K562 (cell line): ENCODE data around the gene FILIP1L. TPM values are rescaled to one million over a fixed set of nuclear protein-coding genes. Genes with fewer than 3 reads are reported as not detected.

ENCODE experiments used
- ATAC-seq: fragments of 200-7000 bp; cut with Tn5 transposase; 3 replicates; pipeline ENCODE4 v1.9.1; 2020; ENCODE audit warnings: moderate library complexity
- BruUV-seq: library from RNA; stranded (reverse); fragments of 400-500 nt; replicated peaks from 2 replicates; lab custom pipeline; 2021; lab: Mats Ljungman, UMichigan
- CTCF ChIA-PET: fragments of 300-600 bp; formaldehyde crosslinking; extraction: SDS; loops from one replicate; lab custom pipeline; 2021; ENCODE audit warnings: low intra/inter-chr PET ratio; lab: Yijun Ruan, JAX
- POLR2A ChIA-PET: fragments of 300-600, 350-650 bp; sonication (Branson Sonifier 250); formaldehyde crosslinking; extraction: SDS; loops from one replicate; lab custom pipeline; 2021; ENCODE audit warnings: antibody characterized with exemption, inconsistent platforms; lab: Yijun Ruan, JAX
- DNase-seq, 4 experiments: peaks; one replicate each; pipeline versions ENCODE4 v3.0.0 to v3.0.0-alpha.2; 2011 to 2018; ENCODE audit warnings: low spot score in 3 of 4, mixed read lengths in 3 of 4; ENCODE audit errors: extremely low read depth in 1 of 4
- FAIRE-seq: peaks from 2 replicates; lab custom pipeline; 2011; peaks lifted over from hg19 to GRCh38; lab: Jason Lieb, UNC
- H2AFZ ChIP-seq: 2 replicates; pipeline ENCODE4 v1.6.0; 2011; ENCODE audit warnings: low read depth, low read length, control low read depth, inconsistent platforms
- H3K27ac ChIP-seq: fragments of 200-600 bp; 3 replicates; pipeline ENCODE4 v1.8.0; 2011; ENCODE audit warnings: low read depth, mild to moderate bottlenecking, control low read depth, inconsistent platforms, low read length, moderate library complexity, mixed read lengths; ENCODE audit errors: extremely low read depth
- H3K27me3 ChIP-seq, 2 experiments: fragments of 300-600 bp in 1 of 2; 2 replicates in 1 of 2; 3 replicates in 1 of 2; pipeline versions ENCODE4 v1.6.0 to v1.8.0; 2011; ENCODE audit warnings: inconsistent platforms in 2 of 2, low read length in 2 of 2, mild to moderate bottlenecking in 1 of 2, mixed read lengths in 1 of 2, moderate library complexity in 1 of 2; ENCODE audit not compliant: control insufficient read depth in 2 of 2, insufficient read depth in 2 of 2
- H3K36me3 ChIP-seq: fragments of 300-600 bp; 3 replicates; pipeline ENCODE4 v1.8.0; 2011; ENCODE audit warnings: mild to moderate bottlenecking, low read length, inconsistent platforms; ENCODE audit not compliant: control insufficient read depth, insufficient read depth
- H3K4me1 ChIP-seq, 2 experiments: fragments of 200-600 bp in 1 of 2; replicated peaks in 1 of 2; 2 replicates in 1 of 2; 3 replicates in 1 of 2; pipeline versions ENCODE4 v1.5.1 to v1.8.0; 2011; ENCODE audit warnings: inconsistent platforms in 2 of 2, low read length in 2 of 2, mild to moderate bottlenecking in 1 of 2, mixed read lengths in 1 of 2, moderate library complexity in 1 of 2; ENCODE audit not compliant: control insufficient read depth in 2 of 2, insufficient read depth in 2 of 2
- H3K4me2 ChIP-seq: 2 replicates; pipeline ENCODE4 v1.6.1; 2011; ENCODE audit warnings: low read length, control low read depth, inconsistent platforms, mixed read lengths; ENCODE audit not compliant: insufficient read depth
- H3K4me3 ChIP-seq: fragments of 200-600 bp; sonication (generic), shearing (Covaris generic); 2 replicates; pipeline ENCODE4 v1.5.1; 2016; ENCODE audit warnings: control low read depth, inconsistent platforms
- H3K79me2 ChIP-seq: fragments of 200-600 bp; 3 replicates; pipeline ENCODE4 v1.8.0; 2011; ENCODE audit warnings: low read length, inconsistent platforms; ENCODE audit not compliant: control insufficient read depth, insufficient read depth
- H3K9ac ChIP-seq, 2 experiments: 2 replicates each; pipeline versions ENCODE4 v1.6.0 to v1.6.1; 2011; ENCODE audit warnings: low read depth in 2 of 2, low read length in 2 of 2, control low read depth in 1 of 2, inconsistent platforms in 1 of 2, mild to moderate bottlenecking in 1 of 2, mixed read lengths in 1 of 2; ENCODE audit not compliant: insufficient read depth in 1 of 2
- H3K9me1 ChIP-seq: one replicate; pipeline ENCODE4 v1.6.0; 2011; ENCODE audit warnings: inconsistent platforms, mild to moderate bottlenecking, low read length, moderate library complexity; ENCODE audit not compliant: control insufficient read depth, insufficient read depth
- H3K9me3 ChIP-seq: replicated peaks from 2 replicates; pipeline ENCODE4 v1.5.1; 2011; ENCODE audit warnings: low read depth, low read length, inconsistent platforms; ENCODE audit not compliant: control insufficient read depth, insufficient read depth
- H4K20me1 ChIP-seq: replicated peaks from 2 replicates; pipeline ENCODE4 v1.6.1; 2011; ENCODE audit warnings: low read length, inconsistent platforms, mixed read lengths; ENCODE audit not compliant: control insufficient read depth, insufficient read depth
- FIP1L1 ChIP-seq: fragments of 200-400 bp; formaldehyde crosslinking; IDR thresholded peaks from 2 replicates; pipeline ENCODE4 v1.6.1; 2018; ENCODE audit warnings: mild to moderate bottlenecking, low read depth, low read length; ENCODE audit not compliant: poor library complexity, severe bottlenecking
- FOXA1 ChIP-seq: fragments of 450-650 bp; IDR thresholded peaks from 2 replicates; pipeline ENCODE4 v1.6.1; 2016; ENCODE audit warnings: mild to moderate bottlenecking, borderline replicate concordance
- GTF2A2 ChIP-seq: IDR thresholded peaks from 2 replicates; pipeline ENCODE4 v1.6.1; 2016; ENCODE audit warnings: mild to moderate bottlenecking, missing genetic modification characterization, missing compliant biosample characterization
- JUN ChIP-seq, 2 experiments: sonication (generic) in 1 of 2; formaldehyde crosslinking in 1 of 2; IDR thresholded peaks; 2 replicates each; pipeline versions ENCODE4 v1.6.1 to v1.8.0; 2012 to 2022; ENCODE audit warnings: borderline replicate concordance in 2 of 2, mild to moderate bottlenecking in 2 of 2, improper control_type of control experiment in 1 of 2, low read depth in 1 of 2, low read length in 1 of 2, missing genetic modification reagents in 1 of 2
- NFIC ChIP-seq: fragments of 450-650 bp; IDR thresholded peaks from 2 replicates; pipeline ENCODE4 v1.6.1; 2017; ENCODE audit warnings: mild to moderate bottlenecking, inconsistent platforms
- NFXL1 ChIP-seq: fragments of 450-650 bp; formaldehyde crosslinking; IDR thresholded peaks from 2 replicates; pipeline ENCODE4 v1.4.0; 2021; ENCODE audit warnings: mild to moderate bottlenecking
- SAFB2 ChIP-seq: fragments of 200-400 bp; formaldehyde crosslinking; IDR thresholded peaks from 2 replicates; pipeline ENCODE4 v1.6.1; 2018; ENCODE audit warnings: borderline replicate concordance, low read length, low read depth, moderate library complexity; ENCODE audit not compliant: severe bottlenecking
- SLC30A9 ChIP-seq: fragments of 250-450 bp; sonication (Bioruptor Pico); IDR thresholded peaks from 2 replicates; pipeline ENCODE4 v1.8.0; 2022; ENCODE audit warnings: mild to moderate bottlenecking, moderate library complexity
- SMARCA5 ChIP-seq: fragments of 450-650 bp; IDR thresholded peaks from 2 replicates; pipeline ENCODE4 v1.6.1; 2016
- TBL1XR1 ChIP-seq, 2 experiments: IDR thresholded peaks; 2 replicates each; pipeline ENCODE4 v1.6.1; 2012; ENCODE audit warnings: improper control_type of control experiment in 2 of 2, low read length in 2 of 2, mild to moderate bottlenecking in 1 of 2
- TEAD4 ChIP-seq, 2 experiments: sonication (generic) in 1 of 2; formaldehyde crosslinking in 1 of 2; IDR thresholded peaks; 2 replicates each; pipeline versions ENCODE4 v1.6.1 to v1.8.0; 2012 to 2022; ENCODE audit warnings: borderline replicate concordance in 1 of 2, inconsistent platforms in 1 of 2, low read length in 1 of 2, mild to moderate bottlenecking in 1 of 2, missing genetic modification reagents in 1 of 2
- ZNF146 ChIP-seq: IDR thresholded peaks from one replicate; pipeline ENCODE4 v1.6.1; 2018; ENCODE audit warnings: missing compliant biosample characterization; ENCODE audit not compliant: unreplicated experiment
- ZNF589 ChIP-seq: fragments of 200-800 bp; sonication (Bioruptor generic); IDR thresholded peaks from 2 replicates; pipeline ENCODE4 v1.6.1; 2016; ENCODE audit warnings: low read depth, missing genetic modification characterization, missing compliant biosample characterization
- ZNF830 ChIP-seq: fragments of 250-450 bp; sonication (Bioruptor Pico); IDR thresholded peaks from 2 replicates; pipeline ENCODE4 v1.5.0; 2021; ENCODE audit warnings: mild to moderate bottlenecking
- WGBS: fragments of 100-300 bp; shearing (Covaris generic); methylation state at CpG from one replicate; pipeline ENCODE4 v1.1.6; 2016; ENCODE audit warnings: low coverage, mixed read lengths; ENCODE audit not compliant: insufficient coverage; ENCODE audit errors: missing lambda C conversion rate; 5-methylcytosine and 5-hydroxymethylcytosine counted together
- in situ Hi-C: fragments of 300-500 bp; cut with MboI; formaldehyde crosslinking; loops from 4 replicates; pipeline ENCODE4 v1.15.0; 2018; ENCODE audit warnings: inconsistent platforms, mixed read lengths
- intact Hi-C: fragments of 100-400 bp; cut with micrococcal nuclease; formaldehyde crosslinking; loops from 2 replicates; pipeline ENCODE4 v1.14.2; 2022
- polyA plus RNA-seq, 8 experiments: library from polyadenylated mRNA; depleted of rRNA in 4 of 8; stranded (reverse) in 5 of 8; unstranded in 3 of 8; fragments of >200 nt; fragmentation: Nextera tagmentation in 2 of 8; fragmentation: Illumina TruSeq in 1 of 8; extraction: Ambion mirVana in 2 of 8; extraction: Trizol in 1 of 8; gene quantifications; 2 replicates each; pipeline versions ENCODE4 v1.2.1 to v1.2.3, GENCODE V29; 2011 to 2014; ENCODE audit warnings: inconsistent platforms in 1 of 8, missing spikeins in 1 of 8
- total RNA-seq, 7 experiments: library from RNA; depleted of rRNA in 6 of 7; stranded (reverse); fragments of >200 nt in 6 of 7; fragmentation: Illumina TruSeq in 2 of 7; extraction: Trizol in 2 of 7; gene quantifications; 2 replicates each; pipeline versions ENCODE4 v1.2.1 to v1.2.3, GENCODE V29; 2011 to 2021; ENCODE audit warnings: low replicate concordance in 1 of 7
- TF ChIP-seq, protein P1 (sequence below): fragments of 450-650 bp; IDR thresholded peaks from one replicate; pipeline ENCODE4 v1.6.1; 2018; ENCODE audit warnings: mild to moderate bottlenecking, moderate library complexity; ENCODE audit not compliant: partially characterized antibody
- TF ChIP-seq, protein P2 (sequence below): fragments of 450-650 bp; conservative IDR thresholded peaks from 2 replicates; pipeline ENCODE4 v1.6.1; 2016; ENCODE audit warnings: missing genetic modification characterization, low read depth, mild to moderate bottlenecking, missing compliant biosample characterization, moderate library complexity

Gene FILIP1L
- total and polyA plus RNA-seq, 9 of the 15 experiments (the other 6 are each of a cell fraction or from before 2014, with no cell fraction given): 0.50 to 2.1 (median 1.1) TPM

DNA sequence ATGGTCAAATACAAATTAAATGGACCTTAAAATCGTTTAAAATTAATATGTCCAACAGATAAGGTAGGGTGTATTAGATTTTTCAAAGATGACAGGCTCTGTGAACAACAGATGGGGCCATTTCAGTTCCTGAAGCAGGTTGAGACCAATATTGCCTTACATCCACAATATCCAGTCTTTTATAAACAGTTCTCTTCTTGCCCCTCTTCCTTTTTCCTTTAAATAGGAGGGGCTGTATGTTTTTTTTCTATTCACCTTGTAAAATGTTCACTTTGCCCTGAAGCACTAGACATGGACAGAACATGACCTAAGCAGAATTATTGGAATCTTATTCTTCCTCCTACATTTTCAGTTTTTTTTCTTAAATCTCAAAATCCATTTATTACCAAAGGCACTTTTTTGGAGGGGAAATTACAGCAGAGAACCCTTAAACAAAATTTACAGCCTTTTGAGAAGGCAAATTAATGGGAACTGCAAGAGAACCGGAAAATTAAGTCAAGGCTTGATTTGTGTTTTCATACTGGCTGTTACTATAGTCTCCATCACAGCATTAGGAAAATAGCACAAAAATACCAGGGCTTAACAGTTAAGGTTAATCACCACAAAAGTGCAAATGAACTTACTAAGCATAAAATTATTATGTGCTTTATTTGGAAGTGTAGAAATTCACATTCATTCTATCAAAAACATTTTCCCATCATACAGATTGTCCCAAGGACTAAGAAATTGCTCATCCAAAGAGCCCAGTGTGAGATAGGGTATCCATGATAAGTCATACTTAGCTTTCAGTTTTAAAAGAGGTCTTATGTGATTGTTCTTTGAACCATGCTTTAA is 240.8 kb downstream of the FILIP1L start:
- FAIRE-seq (no peak), ATAC-seq (no peak), DNase-seq (no peak)
- no peak overlapping the region for H3K4me3 ChIP-seq
- CTCF ChIA-PET: interaction anchor here (0.6 kb wide), 1 partner anchor 51 kb away, joined by 4 read pairs; no protein-coding TSS in a partner anchor
- H3K9me3 ChIP-seq: no peaks in the 10 kb centered on the region
- no peak overlapping the region for H2AFZ ChIP-seq
- no TSS peak for BruUV-seq
- H3K79me2 ChIP-seq: peaks cover 76% of the 10 kb centered on the region
- intact Hi-C loops (no loop called here), in situ Hi-C loops (no loop called here)
- no peaks in the 10 kb centered on the region for H4K20me1 ChIP-seq
- H3K27ac ChIP-seq: no peak overlapping the region
- no peak overlapping the region for H3K9ac ChIP-seq
- no peak overlapping the region for H3K4me2 ChIP-seq
- no peaks in the 10 kb centered on the region for H3K9me1 ChIP-seq
- no peaks in the 10 kb centered on the region for H3K27me3 ChIP-seq
- H3K36me3 ChIP-seq: no peaks in the 10 kb centered on the region; the same call in 2 of the 3 replicates
- POLR2A ChIA-PET: no interaction called here
- WGBS: 25% methylated on average over 2 of the region's 2 CpGs
- H3K4me1 ChIP-seq: peaks cover 10 to 33% of the 10 kb centered on the region in 2 experiments; a peak in 4 of 5 replicates
- no peak for TF ChIP-seq GTF2A2 (tag)
- no peak for TF ChIP-seq ZNF146 (CRISPR knock-in tag)
- no peak for TF ChIP-seq NFXL1 (CRISPR knock-in tag)
- no peak for TF ChIP-seq NFIC
- no peak for TF ChIP-seq TEAD4 (IDR thresholded peaks at IDR 0.05; ENCODE audit: low read length)
- TF ChIP-seq TEAD4 (CRISPR knock-in tag; IDR thresholded peaks at IDR 0.05; ENCODE audit: borderline replicate concordance): no peak
- TF ChIP-seq ZNF830 (CRISPR knock-in tag): no peak
- TF ChIP-seq, protein P1, sequence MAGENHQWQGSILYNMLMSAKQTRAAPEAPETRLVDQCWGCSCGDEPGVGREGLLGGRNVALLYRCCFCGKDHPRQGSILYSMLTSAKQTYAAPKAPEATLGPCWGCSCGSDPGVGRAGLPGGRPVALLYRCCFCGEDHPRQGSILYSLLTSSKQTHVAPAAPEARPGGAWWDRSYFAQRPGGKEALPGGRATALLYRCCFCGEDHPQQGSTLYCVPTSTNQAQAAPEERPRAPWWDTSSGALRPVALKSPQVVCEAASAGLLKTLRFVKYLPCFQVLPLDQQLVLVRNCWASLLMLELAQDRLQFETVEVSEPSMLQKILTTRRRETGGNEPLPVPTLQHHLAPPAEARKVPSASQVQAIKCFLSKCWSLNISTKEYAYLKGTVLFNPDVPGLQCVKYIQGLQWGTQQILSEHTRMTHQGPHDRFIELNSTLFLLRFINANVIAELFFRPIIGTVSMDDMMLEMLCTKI: no peak
- TF ChIP-seq JUN (IDR thresholded peaks at IDR 0.05; ENCODE audit: borderline replicate concordance, low read depth, low read length): no peak
- TF ChIP-seq JUN (CRISPR knock-in tag; IDR thresholded peaks at IDR 0.05; ENCODE audit: borderline replicate concordance): no peak
- no peak for TF ChIP-seq SMARCA5
- TF ChIP-seq ZNF589 (CRISPR knock-in tag): no peak
- no peak for TF ChIP-seq FOXA1
- TF ChIP-seq FIP1L1: no peak
- TF ChIP-seq SLC30A9 (CRISPR knock-in tag): no peak
- TF ChIP-seq TBL1XR1 (IDR thresholded peaks at IDR 0.05; ENCODE audit: low read length in 2 of 2): no peak
- TF ChIP-seq, protein P2, sequence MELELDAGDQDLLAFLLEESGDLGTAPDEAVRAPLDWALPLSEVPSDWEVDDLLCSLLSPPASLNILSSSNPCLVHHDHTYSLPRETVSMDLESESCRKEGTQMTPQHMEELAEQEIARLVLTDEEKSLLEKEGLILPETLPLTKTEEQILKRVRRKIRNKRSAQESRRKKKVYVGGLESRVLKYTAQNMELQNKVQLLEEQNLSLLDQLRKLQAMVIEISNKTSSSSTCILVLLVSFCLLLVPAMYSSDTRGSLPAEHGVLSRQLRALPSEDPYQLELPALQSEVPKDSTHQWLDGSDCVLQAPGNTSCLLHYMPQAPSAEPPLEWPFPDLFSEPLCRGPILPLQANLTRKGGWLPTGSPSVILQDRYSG (tag): no peak
- no peak for TF ChIP-seq SAFB2
